H9 (cell line): ENCODE data around the gene ARID1B. TPM values are rescaled to one million over a fixed set of nuclear protein-coding genes. Genes with fewer than 3 reads are reported as not detected.

Experiments
- DNase-seq: peaks from one replicate; pipeline ENCODE4 v3.0.0-alpha.2; 2017
- H2AFZ ChIP-seq: one replicate; pipeline ENCODE4 v1.6.1; 2013; ENCODE audit warnings: mild to moderate bottlenecking, low read length, control low read depth, moderate library complexity
- H2AK5ac ChIP-seq: 2 replicates; pipeline ENCODE4 v1.6.1; 2013; ENCODE audit warnings: low read length, control low read depth, mixed read lengths; ENCODE audit not compliant: insufficient read length
- H2BK120ac ChIP-seq: one replicate; pipeline ENCODE4 v1.6.1; 2013; ENCODE audit warnings: low read depth, mild to moderate bottlenecking, low read length, control low read depth, inconsistent platforms; ENCODE audit not compliant: poor library complexity, severe bottlenecking
- H2BK12ac ChIP-seq: 2 replicates; pipeline ENCODE4 v1.6.1; 2013; ENCODE audit warnings: low read length, control low read depth, mixed read lengths, low read depth; ENCODE audit not compliant: insufficient read length
- H2BK15ac ChIP-seq: 2 replicates; pipeline ENCODE4 v1.6.1; 2013; ENCODE audit warnings: low read depth, low read length, control low read depth
- H2BK20ac ChIP-seq: one replicate; pipeline ENCODE4 v1.6.1; 2013; ENCODE audit warnings: low read depth, mild to moderate bottlenecking, low read length, control low read depth, inconsistent platforms; ENCODE audit not compliant: poor library complexity, severe bottlenecking
- H2BK5ac ChIP-seq: 2 replicates; pipeline ENCODE4 v1.6.1; 2013; ENCODE audit warnings: low read length, control low read depth, mixed read lengths; ENCODE audit not compliant: insufficient read length
- H3K14ac ChIP-seq: 2 replicates; pipeline ENCODE4 v1.6.1; 2013; ENCODE audit warnings: low read length, control low read depth; ENCODE audit not compliant: insufficient read depth
- H3K18ac ChIP-seq: 2 replicates; pipeline ENCODE4 v1.6.1; 2013; ENCODE audit warnings: low read depth, mild to moderate bottlenecking, mixed read lengths, low read length, control low read depth; ENCODE audit not compliant: insufficient read length
- H3K23ac ChIP-seq: 2 replicates; pipeline ENCODE4 v1.6.1; 2013; ENCODE audit warnings: low read length, control low read depth, mixed read lengths, low read depth; ENCODE audit not compliant: insufficient read length
- H3K23me2 ChIP-seq: 2 replicates; pipeline ENCODE4 v1.6.1; 2013; ENCODE audit warnings: low read depth, mild to moderate bottlenecking, mixed read lengths, low read length, control low read depth; ENCODE audit not compliant: insufficient read length, poor library complexity, severe bottlenecking
- H3K27ac ChIP-seq: 2 replicates; pipeline ENCODE4 v1.5.1; 2013; ENCODE audit warnings: low read length, control low read depth, mixed read lengths, low read depth; ENCODE audit not compliant: insufficient read length
- H3K27me3 ChIP-seq: 2 replicates; pipeline ENCODE4 v1.6.1; 2013; ENCODE audit warnings: low read length, control low read depth, inconsistent platforms; ENCODE audit not compliant: insufficient read depth
- H3K4ac ChIP-seq: 2 replicates; pipeline ENCODE4 v1.6.1; 2013; ENCODE audit warnings: low read depth, mild to moderate bottlenecking, control low read depth, inconsistent platforms, low read length, moderate library complexity
- H3K4me1 ChIP-seq: 2 replicates; pipeline ENCODE4 v1.6.1; 2013; ENCODE audit warnings: low read length, control low read depth, inconsistent platforms; ENCODE audit not compliant: insufficient read depth
- H3K4me2 ChIP-seq: 2 replicates; pipeline ENCODE4 v1.6.1; 2013; ENCODE audit warnings: low read length, control low read depth, mixed read lengths; ENCODE audit not compliant: insufficient read length, insufficient read depth
- H3K56ac ChIP-seq: 2 replicates; pipeline ENCODE4 v1.6.1; 2013; ENCODE audit warnings: low read depth, mild to moderate bottlenecking, mixed read lengths, low read length, control low read depth; ENCODE audit not compliant: insufficient read length
- H3K79me1 ChIP-seq: 2 replicates; pipeline ENCODE4 v1.6.1; 2013; ENCODE audit warnings: low read depth, mild to moderate bottlenecking, moderate library complexity, low read length, control low read depth, inconsistent platforms; ENCODE audit not compliant: insufficient read depth, poor library complexity, severe bottlenecking
- H3K79me2 ChIP-seq: 2 replicates; pipeline ENCODE4 v1.6.1; 2013; ENCODE audit warnings: low read length, control low read depth, inconsistent platforms; ENCODE audit not compliant: insufficient read depth
- H3K9ac ChIP-seq: 2 replicates; pipeline ENCODE4 v1.6.1; 2013; ENCODE audit warnings: low read length, control low read depth, mixed read lengths; ENCODE audit not compliant: insufficient read length; ENCODE audit errors: extremely low read depth
- H3K9me3 ChIP-seq: one replicate; pipeline ENCODE4 v1.6.1; 2013; ENCODE audit warnings: low read depth, low read length, inconsistent platforms; ENCODE audit not compliant: control insufficient read depth
- H3T11ph ChIP-seq: one replicate; pipeline ENCODE4 v1.6.1; 2013; ENCODE audit warnings: mild to moderate bottlenecking, low read length, control low read depth, inconsistent platforms
- H4K20me1 ChIP-seq: one replicate; pipeline ENCODE4 v1.6.1; 2013; ENCODE audit not compliant: control insufficient read depth, insufficient read length, insufficient read depth
- H4K5ac ChIP-seq: 2 replicates; pipeline ENCODE4 v1.6.1; 2013; ENCODE audit warnings: low read depth, mild to moderate bottlenecking, mixed read lengths, low read length, control low read depth; ENCODE audit not compliant: insufficient read length
- H4K8ac ChIP-seq: replicated peaks from 2 replicates; pipeline ENCODE4 v1.6.1; 2013; ENCODE audit warnings: low read length, control low read depth, mixed read lengths, low read depth; ENCODE audit not compliant: insufficient read length
- H4K91ac ChIP-seq: 2 replicates; pipeline ENCODE4 v1.6.1; 2013; ENCODE audit warnings: low read depth, mild to moderate bottlenecking, moderate library complexity, mixed read lengths, low read length, control low read depth; ENCODE audit not compliant: insufficient read length
- H3K27ac Mint-ChIP-seq, 3 experiments: 2 replicates in 2 of 3; 3 replicates in 1 of 3; pipeline ENCODE4 v1.8.0; 2020 to 2021; ENCODE audit warnings: mixed read lengths in 3 of 3, mild to moderate bottlenecking in 1 of 3, moderate library complexity in 1 of 3
- H3K27me3 Mint-ChIP-seq: 2 replicates; pipeline ENCODE4 v1.8.0; 2021; ENCODE audit warnings: low read depth, mild to moderate bottlenecking, moderate library complexity, mixed read lengths
- H3K36me3 Mint-ChIP-seq, 3 experiments: 2 replicates in 2 of 3; 3 replicates in 1 of 3; pipeline ENCODE4 v1.8.0; 2020 to 2021; ENCODE audit warnings: low read depth in 3 of 3, mixed read lengths in 3 of 3; ENCODE audit not compliant: insufficient read depth in 1 of 3
- H3K4me1 Mint-ChIP-seq, 2 experiments: 2 replicates each; pipeline ENCODE4 v1.8.0; 2020; ENCODE audit warnings: mixed read lengths in 2 of 2
- H3K4me3 Mint-ChIP-seq, 2 experiments: 2 replicates in 1 of 2; 3 replicates in 1 of 2; pipeline ENCODE4 v1.8.0; 2020 to 2021; ENCODE audit warnings: mild to moderate bottlenecking in 2 of 2, mixed read lengths in 2 of 2, moderate library complexity in 1 of 2
- H3K9me3 Mint-ChIP-seq, 2 experiments: 2 replicates in 1 of 2; 3 replicates in 1 of 2; pipeline ENCODE4 v1.8.0; 2020; ENCODE audit warnings: mild to moderate bottlenecking in 2 of 2, mixed read lengths in 2 of 2, moderate library complexity in 1 of 2
- WGBS: extraction: QIAGEN DNeasy Blood & Tissue Kit; methylation state at CpG from one replicate; pipeline ENCODE4 v1.1.7; 2013; ENCODE audit warnings: missing lambda C conversion rate, low lambda C conversion rate, mixed read lengths; ENCODE audit not compliant: insufficient read length; ENCODE audit errors: extremely low coverage; 5-methylcytosine and 5-hydroxymethylcytosine counted together
- total RNA-seq: library from RNA; stranded (reverse); gene quantifications from 2 replicates; pipeline ENCODE4 v1.2.1, GENCODE V29; 2021
- TF ChIP-seq, protein P1 (sequence below): fragments of 200-600 bp; sonication (generic); conservative IDR thresholded peaks from 3 replicates; pipeline ENCODE4 v1.8.0; 2021; ENCODE audit warnings: antibody characterized with exemption, mild to moderate bottlenecking

The ARID1B gene
- total RNA-seq, 1 experiment from 2014 or later: 88.2 TPM

DNA sequence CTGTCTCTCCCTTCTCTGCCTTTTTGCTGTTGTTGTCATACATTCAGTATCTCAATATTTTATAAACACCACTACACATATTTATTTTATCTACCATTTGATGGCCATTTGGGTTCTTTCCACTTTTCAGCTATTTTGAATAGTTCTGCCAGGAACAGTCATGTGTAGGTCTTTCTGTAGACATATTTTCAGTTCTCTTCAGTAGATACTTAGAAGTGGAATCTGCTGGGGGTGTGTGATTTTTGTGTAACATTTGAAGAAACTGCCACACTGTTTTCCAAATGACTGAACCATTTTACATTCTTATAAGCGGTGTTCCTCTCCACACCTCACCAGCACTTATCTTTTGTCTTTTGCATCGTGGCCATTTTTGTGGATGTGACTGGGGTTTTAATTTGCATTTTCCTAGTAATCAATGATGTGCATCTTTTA lies 197.7 kb downstream of the ARID1B start:
- Histone ChIP-seq H3K27ac (no peak overlapping the region), H2BK15ac (no peak overlapping the region), H2BK5ac (no peak overlapping the region), H3T11ph (no peak overlapping the region), H3K4ac (no peak overlapping the region), H3K18ac (no peak overlapping the region), H2BK120ac (no peak overlapping the region), H3K79me1 (peaks cover 4% of the 10 kb centered on the region), H3K23me2 (no peaks in the 10 kb centered on the region), H3K23ac (no peak overlapping the region), H3K4me1 (peaks cover 7% of the 10 kb centered on the region), H4K91ac (no peak overlapping the region), H3K27me3 (no peaks in the 10 kb centered on the region), H4K8ac (no peak overlapping the region), H2AFZ (no peak overlapping the region), H2AK5ac (no peak overlapping the region), H4K5ac (no peak overlapping the region), H3K9me3 (no peaks in the 10 kb centered on the region), H3K56ac (no peak overlapping the region), H2BK20ac (no peak overlapping the region), H3K4me2 (no peak overlapping the region), H3K14ac (no peak overlapping the region), H3K9ac (no peak overlapping the region), H4K20me1 (no peaks in the 10 kb centered on the region), H2BK12ac (no peak overlapping the region), H3K79me2 (peaks cover 9% of the 10 kb centered on the region; the same call in 1 of the 2 replicates)
- Mint-ChIP-seq H3K36me3 (no peaks in the 10 kb centered on the region), H3K4me3 (no peak overlapping the region), H3K4me1 (peaks cover 54 to 62% of the 10 kb centered on the region in 2 experiments), H3K9me3 (no peaks in the 10 kb centered on the region), H3K27ac (peak overlapping the region in 1 of 3 experiments; percentile 56; a peak in 2 of 7 replicates), H3K27me3 (no peaks in the 10 kb centered on the region)
- TF ChIP-seq, protein P1, sequence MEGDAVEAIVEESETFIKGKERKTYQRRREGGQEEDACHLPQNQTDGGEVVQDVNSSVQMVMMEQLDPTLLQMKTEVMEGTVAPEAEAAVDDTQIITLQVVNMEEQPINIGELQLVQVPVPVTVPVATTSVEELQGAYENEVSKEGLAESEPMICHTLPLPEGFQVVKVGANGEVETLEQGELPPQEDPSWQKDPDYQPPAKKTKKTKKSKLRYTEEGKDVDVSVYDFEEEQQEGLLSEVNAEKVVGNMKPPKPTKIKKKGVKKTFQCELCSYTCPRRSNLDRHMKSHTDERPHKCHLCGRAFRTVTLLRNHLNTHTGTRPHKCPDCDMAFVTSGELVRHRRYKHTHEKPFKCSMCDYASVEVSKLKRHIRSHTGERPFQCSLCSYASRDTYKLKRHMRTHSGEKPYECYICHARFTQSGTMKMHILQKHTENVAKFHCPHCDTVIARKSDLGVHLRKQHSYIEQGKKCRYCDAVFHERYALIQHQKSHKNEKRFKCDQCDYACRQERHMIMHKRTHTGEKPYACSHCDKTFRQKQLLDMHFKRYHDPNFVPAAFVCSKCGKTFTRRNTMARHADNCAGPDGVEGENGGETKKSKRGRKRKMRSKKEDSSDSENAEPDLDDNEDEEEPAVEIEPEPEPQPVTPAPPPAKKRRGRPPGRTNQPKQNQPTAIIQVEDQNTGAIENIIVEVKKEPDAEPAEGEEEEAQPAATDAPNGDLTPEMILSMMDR: no peak
- DNase-seq: no peak
- WGBS: no CpG with 5 or more reads among the region's 2 CpGs
